Gastrocnemius medialis (tissue), 4 donors: ENCODE measurements around the gene ATG9B.

ENCODE experiments used
- CTCF ChIP-seq, 5 experiments: fragments of 450-650 bp in 3 of 5; fragments of 200-600 bp in 2 of 5; sonication (generic) in 2 of 5; IDR thresholded peaks in 4 of 5; conservative IDR thresholded peaks in 1 of 5; 1 replicate in 4 of 5; 2 replicates in 1 of 5; pipeline ENCODE4 v1.5.1; 2016 to 2019; ENCODE audit warnings: antibody characterized with exemption in 5 of 5, mild to moderate bottlenecking in 3 of 5, moderate library complexity in 3 of 5
- POLR2A ChIP-seq, 2 donors: fragments of 450-650 bp; IDR thresholded peaks; one replicate each; pipeline ENCODE4 v1.6.1; 2017; ENCODE audit warnings: antibody characterized with exemption in 2 of 2, mild to moderate bottlenecking in 2 of 2, moderate library complexity in 2 of 2

- no peak for TF ChIP-seq POLR2A (IDR thresholded peaks at IDR 0.05)
- TF ChIP-seq CTCF (IDR thresholded peaks at IDR 0.05 in 4 of 5, conservative IDR thresholded peaks at IDR 0.05 in 1 of 5) = no peak
Observed at GRCh38 chr7:150986556-150986955, 37.7 kb downstream of the ATG9B start.
